OCI-LY3 (cell line): ENCODE data around the gene CXCL13.
"Not testable (repeated sequence)": the region's sequence is repeated elsewhere in the genome, so short reads cannot be mapped to it uniquely, and the experiment has no call there.

ENCODE experiments used
- H2AFZ ChIP-seq: fragments of 200-600, 300-600 bp; shearing (Covaris generic); 2 replicates; pipeline ENCODE4 v1.6.0; 2014; ENCODE audit warnings: antibody characterized with exemption, low read depth, low read length
- H3K27ac ChIP-seq: fragments of 200-600, 300-600 bp; sonication (generic); 2 replicates; pipeline ENCODE4 v1.5.1; 2014; ENCODE audit warnings: mild to moderate bottlenecking, low read length, moderate library complexity, mixed read lengths
- H3K27me3 ChIP-seq: fragments of 200-600, 300-600 bp; sonication (generic); 2 replicates; pipeline ENCODE4 v1.6.1; 2014; ENCODE audit warnings: low read depth, low read length, mixed read lengths
- H3K36me3 ChIP-seq: fragments of 200-600, 300-600 bp; sonication (generic); replicated peaks from 2 replicates; pipeline ENCODE3; 2014; ENCODE audit warnings: low read depth, low read length, mixed read lengths
- H3K4me1 ChIP-seq: fragments of 300-600, 200-600 bp; sonication (generic); 2 replicates; pipeline ENCODE4 v1.6.1; 2014; ENCODE audit warnings: low read length, mixed read lengths
- H3K4me2 ChIP-seq: fragments of 200-600, 300-600 bp; sonication (generic); 2 replicates; pipeline ENCODE4 v1.6.1; 2014; ENCODE audit warnings: low read length, mixed read lengths
- H3K4me3 ChIP-seq: fragments of 300-600, 200-600 bp; sonication (generic); 2 replicates; pipeline ENCODE4 v1.5.1; 2014; ENCODE audit warnings: antibody characterized with exemption, mild to moderate bottlenecking, low read length, moderate library complexity
- H3K79me2 ChIP-seq: fragments of 300-600, 200-600 bp; shearing (Covaris generic); 2 replicates; pipeline ENCODE4 v1.6.1; 2014; ENCODE audit warnings: mild to moderate bottlenecking, low read length, mixed read lengths
- H3K9ac ChIP-seq: fragments of 300-600, 200-600 bp; shearing (Covaris generic); 2 replicates; pipeline ENCODE4 v1.6.0; 2014; ENCODE audit warnings: mild to moderate bottlenecking, low read length, moderate library complexity
- H3K9me3 ChIP-seq: fragments of 200-600, 300-600 bp; shearing (Covaris generic); 2 replicates; pipeline ENCODE4 v1.6.1; 2014; ENCODE audit warnings: low read length, mixed read lengths; ENCODE audit not compliant: insufficient read depth
- H4K20me1 ChIP-seq: fragments of 200-600, 300-600 bp; sonication (generic); 2 replicates; pipeline ENCODE4 v1.6.1; 2016; ENCODE audit warnings: low read length, mixed read lengths; ENCODE audit not compliant: insufficient read depth
- CTCF ChIP-seq: fragments of 200-600, 300-600 bp; sonication (generic); IDR thresholded peaks from 2 replicates; pipeline ENCODE4 v1.5.1; 2014; ENCODE audit warnings: antibody characterized with exemption, low read length, low read depth
- EZH2phosphoT487 ChIP-seq: fragments of 200-600 bp; shearing (Covaris generic); IDR thresholded peaks from 2 replicates; pipeline ENCODE4 v1.6.1; 2018; ENCODE audit warnings: antibody characterized with exemption, mixed run types, low read depth

The CXCL13 gene

GRCh38 chr4:77652237-77652897 lies 46.7 kb downstream of the CXCL13 start:
- Histone ChIP-seq H3K9ac (no peak overlapping the region), H2AFZ (no peak overlapping the region), H3K4me1 (peaks cover 26% of the 10 kb centered on the region), H3K79me2 (no peaks in the 10 kb centered on the region), H3K27me3 (no peaks in the 10 kb centered on the region), H3K36me3 (no peaks in the 10 kb centered on the region), H3K27ac (no peak overlapping the region), H3K9me3 (no peaks in the 10 kb centered on the region), H4K20me1 (no peaks in the 10 kb centered on the region), H3K4me2 (no peak overlapping the region), H3K4me3 (no peak overlapping the region)
- TF ChIP-seq CTCF, result no peak
- no peak for TF ChIP-seq EZH2phosphoT487

GRCh38 chr4:77653162-77653758 lies 47.6 kb downstream of the CXCL13 start:
- no peak overlapping the region for H3K4me3 ChIP-seq
- H3K79me2 ChIP-seq, result no peaks in the 10 kb centered on the region
- no peaks in the 10 kb centered on the region for H3K9me3 ChIP-seq
- no peak for TF ChIP-seq CTCF
- no peak for TF ChIP-seq EZH2phosphoT487
- H3K9ac ChIP-seq, result no peak overlapping the region
- H3K27ac ChIP-seq, result no peak overlapping the region
- H3K36me3 ChIP-seq, result no peaks in the 10 kb centered on the region
- peaks cover 26% of the 10 kb centered on the region for H3K4me1 ChIP-seq
- no peak overlapping the region for H2AFZ ChIP-seq
- no peaks in the 10 kb centered on the region for H3K27me3 ChIP-seq
- H3K4me2 ChIP-seq, result no peak overlapping the region
- no peaks in the 10 kb centered on the region for H4K20me1 ChIP-seq

- H3K4me2 ChIP-seq, H3K36me3 ChIP-seq, H2AFZ ChIP-seq, H4K20me1 ChIP-seq, H3K9me3 ChIP-seq, H3K27ac ChIP-seq, H3K79me2 ChIP-seq, H3K4me1 ChIP-seq, H3K9ac ChIP-seq, H3K27me3 ChIP-seq, H3K4me3 ChIP-seq: not testable (repeated sequence)
Measured at GRCh38 chr4:77660318-77660717, 54.7 kb downstream of the CXCL13 start.
